Activated CD8-positive, alpha-beta memory T cell treated with anti-CD3 and anti-CD28 coated beads for 1 hour (primary cell): Measurements from ENCODE around the gene MTMR8.

ENCODE experiments used
- DNase-seq, 2 donors: peaks; one replicate each; pipeline ENCODE4 v3.0.0-alpha.2; 2020; ENCODE audit warnings: low read depth in 1 of 2; ENCODE audit errors: extremely low read depth in 1 of 2

Gene MTMR8

DNA sequence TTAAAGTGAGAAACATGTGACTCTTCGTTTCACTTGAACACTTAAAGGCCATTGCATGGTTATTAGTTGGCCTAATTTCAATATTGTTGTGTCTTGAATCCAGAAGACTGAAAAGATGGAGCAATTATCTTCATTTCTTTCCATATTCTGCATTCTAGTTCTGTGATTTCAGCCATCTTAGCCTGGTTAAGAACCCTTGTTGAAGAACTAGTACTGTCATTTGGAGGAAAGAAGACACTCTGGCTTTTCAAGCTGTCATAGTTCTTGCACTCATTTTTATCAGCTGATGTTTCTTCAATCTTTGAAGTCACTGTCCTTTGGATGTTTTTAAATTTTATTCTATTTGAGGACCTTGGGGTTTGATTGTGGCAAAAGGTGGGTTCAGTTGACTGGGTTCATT, 81.6 kb downstream of the MTMR8 start:
- no peak for DNase-seq

- no peak for DNase-seq
Measured at GRCh38 chrX:64306712-64307111, 88.5 kb downstream of the MTMR8 start.

GRCh38 chrX:64291123-64291522, 104.1 kb downstream of the MTMR8 start:
- DNase-seq = no peak

GRCh38 chrX:64265265-64265664, 130.0 kb downstream of the MTMR8 start:
- no peak for DNase-seq

- DNase-seq = no peak
Measured at GRCh38 chrX:64230123-64230970, 164.9 kb downstream of the MTMR8 start, which contains the start of gene ASB12. Gene ASB12, minus strand, starts transcription at chrX:64230607. Its CDS starts 4,957 bp downstream, at chrX:64225650.

DNA sequence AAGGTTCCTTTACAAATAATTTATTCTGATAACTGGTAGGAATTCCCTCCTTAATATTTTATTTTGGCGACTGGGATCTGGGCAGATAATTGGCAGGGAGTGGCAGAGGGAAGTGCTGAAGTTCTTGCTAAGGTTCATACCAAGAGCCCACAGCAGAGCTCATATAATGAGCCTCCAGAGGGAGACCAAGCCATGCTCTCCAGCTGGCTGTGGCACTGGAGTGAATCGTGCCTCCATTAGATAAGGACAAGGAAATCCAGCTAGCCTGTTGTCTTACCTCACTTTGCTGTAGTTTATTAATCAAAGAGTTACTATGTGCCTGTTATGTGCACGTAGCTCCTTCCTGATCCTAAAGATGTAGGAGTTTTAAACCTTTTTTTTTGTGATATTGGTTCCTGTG, 166.1 kb downstream of the MTMR8 start:
- DNase-seq = no peak
